ENCODE measurements around the gene FAM131C. TPM values are rescaled to one million over a fixed set of nuclear protein-coding genes. Genes with fewer than 3 reads are reported as not detected.

FAM131C gene
- polyA plus RNA-seq, 1 donor from 2014 or later, result 0.97 TPM

- Histone ChIP-seq H3K9me2 (ENCODE audit: insufficient read depth, low read length) (no peaks in the 10 kb centered on the region), H3F3A (ENCODE audit: insufficient read depth, low read length, poor library complexity, severe bottlenecking) (no peaks in the 10 kb centered on the region), H3K79me2 (replicated peaks; ENCODE audit: insufficient read depth, low read length) (no peaks in the 10 kb centered on the region), H4K20me1 (ENCODE audit: insufficient read depth) (no peaks in the 10 kb centered on the region), H3K27ac (ENCODE audit: low read length) (no peak overlapping the region), H3K9me3 (ENCODE audit: low read length) (no peaks in the 10 kb centered on the region), H3K9ac (ENCODE audit: low read length) (no peak overlapping the region), H3K27me3 (ENCODE audit: insufficient read depth, low read depth, low read length) (peaks cover 10% of the 10 kb centered on the region), H3K4me2 (ENCODE audit: low read length) (no peak overlapping the region), H3K36me3 (ENCODE audit: insufficient read depth, low read length) (no peaks in the 10 kb centered on the region), H3K4me3 (ENCODE audit: low read length) (no peak overlapping the region), H2AFZ (ENCODE audit: low read depth, low read length) (no peak overlapping the region)
- TF ChIP-seq EZH2 (IDR thresholded peaks at IDR 0.05; ENCODE audit: borderline replicate concordance, insufficient read depth, low read length, poor library complexity, severe bottlenecking) (no peak), TAF1 (IDR thresholded peaks at IDR 0.05; ENCODE audit: low read depth) (no peak), SMC3 (conservative IDR thresholded peaks at IDR 0.05; ENCODE audit: poor library complexity) (no peak), POLR2AphosphoS5 (IDR thresholded peaks at IDR 0.05) (no peak), MXI1 (conservative IDR thresholded peaks at IDR 0.05; ENCODE audit: poor library complexity, severe bottlenecking) (no peak), RAD21 (conservative IDR thresholded peaks at IDR 0.05) (no peak), REST (IDR thresholded peaks at IDR 0.05; ENCODE audit: borderline replicate concordance) (no peak), EP300 (conservative IDR thresholded peaks at IDR 0.05; ENCODE audit: poor library complexity, severe bottlenecking) (no peak), CTCF (IDR thresholded peaks at IDR 0.05; ENCODE audit: poor library complexity, severe bottlenecking) (no peak)
Measured at GRCh38 chr1:16070640-16071355, 2.7 kb downstream of the FAM131C start.

GRCh38 chr1:16068356-16069270 lies 4.8 kb downstream of the FAM131C start:
- no peak overlapping the region for H2AFZ ChIP-seq (ENCODE audit: low read depth, low read length)
- H3K27ac ChIP-seq (ENCODE audit: low read length), result no peak overlapping the region
- H3K27me3 ChIP-seq (ENCODE audit: insufficient read depth, low read depth, low read length), result peaks cover under 1% of the 10 kb centered on the region
- no peak overlapping the region for H3K4me3 ChIP-seq (ENCODE audit: low read length)
- TF ChIP-seq EZH2 (IDR thresholded peaks at IDR 0.05; ENCODE audit: borderline replicate concordance, insufficient read depth, low read length, poor library complexity, severe bottlenecking) (no peak), MXI1 (conservative IDR thresholded peaks at IDR 0.05; ENCODE audit: poor library complexity, severe bottlenecking) (no peak), SMC3 (conservative IDR thresholded peaks at IDR 0.05; ENCODE audit: poor library complexity) (no peak), CTCF (IDR thresholded peaks at IDR 0.05; ENCODE audit: poor library complexity, severe bottlenecking) (no peak), EP300 (conservative IDR thresholded peaks at IDR 0.05; ENCODE audit: poor library complexity, severe bottlenecking) (no peak), RAD21 (conservative IDR thresholded peaks at IDR 0.05) (no peak), REST (IDR thresholded peaks at IDR 0.05; ENCODE audit: borderline replicate concordance) (no peak), POLR2AphosphoS5 (IDR thresholded peaks at IDR 0.05) (no peak), TAF1 (IDR thresholded peaks at IDR 0.05; ENCODE audit: low read depth) (no peak)
- H3K9ac ChIP-seq (ENCODE audit: low read length), result peak overlapping the region; percentile 12
- no peaks in the 10 kb centered on the region for H4K20me1 ChIP-seq (ENCODE audit: insufficient read depth)
- H3K9me2 ChIP-seq (ENCODE audit: insufficient read depth, low read length), result no peaks in the 10 kb centered on the region
- no peaks in the 10 kb centered on the region for H3K36me3 ChIP-seq (ENCODE audit: insufficient read depth, low read length)
- no peak overlapping the region for H3K4me2 ChIP-seq (ENCODE audit: low read length)
- H3K79me2 ChIP-seq (replicated peaks; ENCODE audit: insufficient read depth, low read length), result no peaks in the 10 kb centered on the region
- H3F3A ChIP-seq (ENCODE audit: insufficient read depth, low read length, poor library complexity, severe bottlenecking), result no peaks in the 10 kb centered on the region
- no peaks in the 10 kb centered on the region for H3K9me3 ChIP-seq (ENCODE audit: low read length)

Data from neural cell (in vitro differentiated cells).